HTR-8/SVneo (cell line): ENCODE results near the gene CDK4.

ENCODE experiments used
- DNase-seq: peaks from one replicate; pipeline ENCODE4 v3.0.0; 2011; ENCODE audit warnings: low spot score, mixed read lengths; ENCODE audit not compliant: insufficient read length
- FAIRE-seq: peaks from 2 replicates; lab custom pipeline; 2011; peaks lifted over from hg19 to GRCh38; lab: Jason Lieb, UNC

The CDK4 gene

GRCh38 chr12:57758552-57759359 lies 6.6 kb upstream of the CDK4 start:
- FAIRE-seq, result no peak
- no peak for DNase-seq

- DNase-seq, result no peak
- no peak for FAIRE-seq
These were observed 5.7 kb upstream of the CDK4 start for GRCh38 chr12:57757771-57758170.

DNA sequence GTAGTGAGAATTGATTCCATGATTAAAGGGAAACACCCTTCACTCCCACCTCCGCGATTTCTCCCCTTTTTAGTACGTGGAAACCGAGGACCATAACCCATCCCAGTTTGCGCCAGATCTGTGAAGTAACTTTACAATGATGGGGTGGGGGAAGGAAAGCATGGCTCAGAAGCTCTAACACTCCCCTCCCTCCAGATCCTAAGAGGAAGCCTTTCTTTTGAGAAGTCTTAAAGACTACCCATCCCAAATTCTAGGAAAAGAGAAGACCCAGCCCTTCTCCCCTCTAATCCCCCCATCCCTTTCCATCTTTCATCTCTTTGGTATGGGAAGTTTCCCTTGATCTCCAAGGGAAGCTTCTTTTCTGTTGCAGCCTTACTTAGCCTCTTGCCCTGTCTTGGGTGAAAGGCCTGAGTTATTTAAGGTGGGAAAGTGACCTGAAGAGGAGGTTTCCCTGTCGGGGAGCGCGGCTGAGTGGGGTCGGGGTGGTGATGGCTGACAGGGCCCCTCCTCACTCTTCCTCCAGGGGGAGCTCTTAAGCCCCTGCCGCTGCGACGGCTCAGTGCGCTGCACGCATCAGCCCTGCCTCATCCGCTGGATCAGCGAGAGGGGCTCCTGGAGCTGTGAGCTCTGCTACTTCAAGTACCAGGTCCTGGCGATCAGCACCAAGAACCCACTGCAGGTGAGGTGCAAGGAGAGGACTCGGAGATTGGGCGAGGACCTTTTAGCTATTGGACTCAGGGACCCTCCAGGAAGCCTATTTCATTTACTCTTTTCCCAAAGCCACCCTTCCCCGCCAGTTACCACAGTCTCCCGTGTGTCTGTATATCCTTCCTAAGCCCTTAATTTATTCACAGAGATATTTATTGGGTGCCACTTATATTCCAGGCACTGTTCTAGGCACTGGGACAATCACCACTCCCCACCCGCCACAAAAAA lies 4.6 kb upstream of the CDK4 start:
- no peak for FAIRE-seq
- no peak for DNase-seq

- no peak for FAIRE-seq
These were observed 3.6 kb upstream of the CDK4 start for GRCh38 chr12:57755454-57756372.

GRCh38 chr12:57755194-57755453 lies 3.0 kb upstream of the CDK4 start:
- FAIRE-seq (no peak), DNase-seq (no peak)

More at GRCh38 chr12:57755454-57756372, 3.6 kb upstream of the CDK4 start:
- no peak for DNase-seq

GRCh38 chr12:57754411-57755193 lies 2.5 kb upstream of the CDK4 start, which contains the start of gene MARCHF9:
TSS of gene MARCHF9 (plus strand) at chr12:57755103. CDS start at chr12:57755529, 426 bp downstream.
- DNase-seq (no peak), FAIRE-seq (peak; percentile 82)

- FAIRE-seq (no peak), DNase-seq (no peak)
These were observed 1.7 kb upstream of the CDK4 start for GRCh38 chr12:57753756-57754337.

DNA sequence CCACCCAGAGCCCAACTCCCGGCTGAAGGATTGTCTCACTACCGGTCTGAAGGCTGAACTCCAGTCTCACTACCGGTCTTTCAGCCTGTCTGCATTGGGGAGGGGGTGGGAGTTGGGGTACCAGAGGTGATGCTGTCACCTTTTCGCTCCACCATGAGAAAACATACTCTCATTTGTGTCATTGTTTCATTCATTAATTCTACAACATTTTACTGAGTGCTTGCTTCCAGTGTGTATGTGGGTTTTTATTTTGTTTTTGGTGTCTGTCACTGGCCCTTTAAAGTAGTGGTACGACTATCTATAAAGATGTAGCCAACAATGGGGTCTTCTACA lies 524 bp upstream of the CDK4 start:
- DNase-seq (no peak), FAIRE-seq (no peak)

GRCh38 chr12:57751432-57751787 lies 700 bp downstream of the CDK4 start:
- FAIRE-seq, result no peak
- no peak for DNase-seq

DNA sequence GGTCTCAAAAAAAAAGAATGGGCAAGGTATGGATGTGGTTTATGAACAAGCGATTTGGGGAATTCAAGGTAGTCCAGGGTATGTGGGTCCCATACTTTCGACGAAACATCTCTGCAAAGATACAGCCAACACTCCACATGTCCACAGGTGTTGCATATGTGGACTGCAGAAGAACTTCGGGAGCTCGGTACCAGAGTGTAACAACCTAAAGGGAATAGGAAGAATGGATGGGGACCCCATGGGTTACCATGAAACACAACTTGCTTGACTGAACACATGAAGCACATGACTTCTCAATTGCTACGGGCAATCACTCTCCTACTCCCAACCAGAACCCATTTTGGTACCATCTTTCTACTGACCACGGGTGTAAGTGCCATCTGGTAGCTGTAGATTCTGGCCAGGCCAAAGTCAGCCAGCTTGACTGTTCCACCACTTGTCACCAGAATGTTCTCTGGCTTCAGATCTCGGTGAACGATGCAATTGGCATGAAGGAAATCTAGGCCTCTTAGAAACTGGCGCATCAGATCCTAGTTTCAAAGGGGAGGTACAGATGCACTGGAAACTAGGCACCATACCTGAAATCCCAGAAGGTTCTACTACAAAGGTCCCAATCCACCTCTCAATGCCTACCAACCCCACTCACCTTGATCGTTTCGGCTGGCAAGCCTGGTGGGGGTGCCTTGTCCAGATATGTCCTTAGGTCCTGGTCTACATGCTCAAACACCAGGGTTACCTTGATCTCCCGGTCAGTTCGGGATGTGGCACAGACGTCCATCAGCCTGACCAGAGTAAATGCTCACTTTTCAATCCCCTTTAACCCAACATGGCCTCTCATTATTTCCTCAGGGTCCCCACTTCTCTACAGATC lies 1.3 kb downstream of the CDK4 start:
- FAIRE-seq, result no peak
- DNase-seq, result no peak

DNA sequence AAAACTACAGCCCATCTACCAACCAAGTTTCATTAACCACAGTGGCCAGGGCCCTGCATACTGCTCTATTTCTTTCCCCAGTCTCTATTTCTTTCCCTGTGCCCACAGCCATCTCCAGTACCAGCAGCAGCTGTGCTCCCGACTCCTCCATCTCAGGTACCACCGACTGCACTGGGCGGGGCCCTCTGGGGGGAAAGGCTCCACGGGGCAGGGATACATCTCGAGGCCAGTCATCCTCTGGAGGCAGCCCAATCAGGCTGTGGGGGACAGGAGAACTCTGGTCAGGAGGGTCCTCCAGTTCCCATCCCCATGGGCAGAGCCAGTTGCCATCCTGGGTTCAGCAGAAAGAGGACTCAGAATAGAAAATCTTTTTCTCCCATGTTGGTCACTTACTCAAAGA lies 3.0 kb downstream of the CDK4 start:
- FAIRE-seq (no peak), DNase-seq (no peak)

DNA sequence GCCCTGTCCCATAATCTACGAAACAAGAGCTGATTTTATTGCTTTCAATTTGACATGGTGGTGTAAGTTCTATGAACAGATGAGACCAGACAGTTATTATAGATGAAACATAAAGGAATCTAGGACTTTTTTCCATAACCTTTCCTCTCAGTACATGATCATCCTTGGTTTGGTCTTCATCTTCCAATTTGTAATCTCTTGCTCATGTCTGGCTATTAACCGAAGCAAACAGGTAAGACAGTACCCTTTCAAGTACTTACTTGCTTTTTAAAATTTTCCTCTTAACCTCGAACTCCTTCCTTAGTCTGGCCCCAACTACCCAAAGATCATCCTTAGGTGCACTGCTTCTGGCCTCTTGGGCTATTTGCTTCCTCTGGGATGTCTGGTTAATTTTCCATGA lies 6.1 kb downstream of the CDK4 start:
- no peak for FAIRE-seq
- DNase-seq, result no peak

DNA sequence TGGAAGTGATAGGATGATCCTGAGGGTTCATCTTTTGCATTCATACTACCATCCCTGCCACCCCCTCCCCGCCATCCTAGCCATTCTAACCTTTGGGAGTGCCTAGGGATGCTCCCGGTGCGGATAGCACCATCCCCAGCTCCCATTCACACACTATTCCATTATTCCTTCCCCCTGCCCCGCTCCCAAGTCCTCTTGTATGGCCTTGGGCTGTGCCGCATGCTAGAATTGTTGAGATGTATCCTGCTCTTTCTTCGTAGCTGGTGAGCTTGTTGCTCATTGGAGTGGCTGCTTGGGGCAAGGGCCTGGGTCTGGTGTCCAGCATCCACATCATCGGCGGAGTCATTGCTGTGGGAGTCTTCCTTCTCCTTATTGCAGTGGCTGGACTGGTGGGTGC lies 6.6 kb downstream of the CDK4 start:
- FAIRE-seq, result no peak
- DNase-seq, result no peak

GRCh38 chr12:57744777-57745484 lies 7.2 kb downstream of the CDK4 start, which contains the start of gene TSPAN31:
TSS of gene TSPAN31 (plus strand) at chr12:57745039. CDS start at chr12:57745155, 116 bp downstream.
- FAIRE-seq, result peak; percentile 81

DNA sequence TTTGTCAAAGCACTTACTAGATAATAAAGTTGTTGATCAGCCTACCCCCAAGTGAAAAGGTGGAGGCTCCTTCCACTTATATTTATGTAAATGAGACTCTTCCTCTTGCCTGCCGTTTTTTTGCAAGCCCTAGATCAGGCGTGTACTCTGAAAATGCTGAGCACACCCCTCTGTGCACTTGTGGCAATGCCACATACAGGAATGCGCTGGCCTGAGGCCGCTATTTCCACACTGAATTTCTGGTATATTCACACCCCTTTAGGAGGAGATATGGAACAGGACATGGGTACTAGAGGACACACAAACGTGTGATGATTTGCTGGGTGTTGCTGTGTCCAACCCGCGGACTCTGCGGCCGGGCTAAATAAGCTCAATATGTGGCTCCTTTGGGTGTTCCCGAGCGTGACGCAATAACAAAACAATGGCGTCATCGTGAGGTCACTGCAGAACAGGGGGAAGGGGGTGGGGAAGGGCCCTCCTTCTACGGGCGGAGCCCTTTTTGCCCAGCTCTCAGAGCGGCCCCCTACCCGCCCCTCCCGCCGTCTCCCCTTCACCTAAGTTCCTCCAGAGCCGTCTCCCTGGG lies 7.8 kb downstream of the CDK4 start:
- DNase-seq (no peak), FAIRE-seq (no peak)

More at GRCh38 chr12:57744777-57745484, 7.2 kb downstream of the CDK4 start, which contains the start of gene TSPAN31:
- DNase-seq, result peak; percentile 92

- DNase-seq, result no peak
- no peak for FAIRE-seq
These were observed 8.3 kb downstream of the CDK4 start for GRCh38 chr12:57743769-57744168.
